BE2C (cell line): ENCODE data around the gene LIPC.

Experiments used
- DNase-seq: peaks from one replicate; pipeline ENCODE4 v3.0.0-alpha.2; 2020
- H3K27me3 ChIP-seq: fragments of 250-450 bp; sonication (Bioruptor Pico); 2 replicates; pipeline ENCODE4 v1.5.1; 2020; ENCODE audit warnings: mild to moderate bottlenecking
- H3K36me3 ChIP-seq: fragments of 250-450 bp; sonication (Bioruptor Pico); 2 replicates; pipeline ENCODE4 v1.5.1; 2020; ENCODE audit warnings: mild to moderate bottlenecking
- H3K4me1 ChIP-seq: fragments of 250-450 bp; sonication (Bioruptor Pico); 2 replicates; pipeline ENCODE4 v1.5.1; 2020
- H3K4me3 ChIP-seq: 2 replicates; pipeline ENCODE4 v1.5.1; 2011; ENCODE audit warnings: low read depth, low read length
- H3K9me3 ChIP-seq: fragments of 250-450 bp; sonication (Bioruptor Pico); 2 replicates; pipeline ENCODE4 v1.5.1; 2020
- TF ChIP-seq, protein P1 (sequence below): IDR thresholded peaks from 2 replicates; pipeline ENCODE4 v1.5.1; 2012; ENCODE audit warnings: mild to moderate bottlenecking, low read depth, low read length

Gene LIPC

DNA sequence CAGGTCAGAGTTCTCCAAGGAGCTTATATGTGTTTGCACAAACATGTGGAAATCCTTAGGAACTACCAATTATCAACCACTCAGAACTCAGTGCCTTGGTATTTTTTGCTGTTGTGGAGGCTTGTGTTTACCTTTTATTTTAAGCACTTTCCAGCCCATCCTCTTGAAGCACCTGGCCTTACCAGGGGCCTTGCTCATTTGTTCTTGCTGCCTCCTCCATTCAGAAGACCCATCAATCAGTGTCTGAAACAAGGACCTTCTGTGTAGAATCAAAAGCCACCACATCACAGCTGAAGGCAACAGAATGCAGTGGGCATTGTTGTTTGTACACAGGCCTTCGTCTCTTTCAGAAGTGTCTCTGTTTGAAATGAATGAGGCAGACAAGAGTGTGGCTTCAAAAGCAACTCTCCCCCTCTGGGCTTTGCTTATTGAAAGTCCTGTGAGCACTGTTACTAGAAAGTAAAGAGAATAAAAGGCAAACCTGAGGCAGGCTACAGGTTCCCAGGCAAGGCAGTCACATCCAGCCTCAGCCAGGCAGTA lies 24.5 kb upstream of the LIPC start:
- Histone ChIP-seq H3K36me3 (no peaks in the 10 kb centered on the region), H3K4me1 (no peaks in the 10 kb centered on the region), H3K27me3 (no peaks in the 10 kb centered on the region), H3K4me3 (no peak overlapping the region), H3K9me3 (no peaks in the 10 kb centered on the region)
- DNase-seq: no peak
- TF ChIP-seq, protein P1, sequence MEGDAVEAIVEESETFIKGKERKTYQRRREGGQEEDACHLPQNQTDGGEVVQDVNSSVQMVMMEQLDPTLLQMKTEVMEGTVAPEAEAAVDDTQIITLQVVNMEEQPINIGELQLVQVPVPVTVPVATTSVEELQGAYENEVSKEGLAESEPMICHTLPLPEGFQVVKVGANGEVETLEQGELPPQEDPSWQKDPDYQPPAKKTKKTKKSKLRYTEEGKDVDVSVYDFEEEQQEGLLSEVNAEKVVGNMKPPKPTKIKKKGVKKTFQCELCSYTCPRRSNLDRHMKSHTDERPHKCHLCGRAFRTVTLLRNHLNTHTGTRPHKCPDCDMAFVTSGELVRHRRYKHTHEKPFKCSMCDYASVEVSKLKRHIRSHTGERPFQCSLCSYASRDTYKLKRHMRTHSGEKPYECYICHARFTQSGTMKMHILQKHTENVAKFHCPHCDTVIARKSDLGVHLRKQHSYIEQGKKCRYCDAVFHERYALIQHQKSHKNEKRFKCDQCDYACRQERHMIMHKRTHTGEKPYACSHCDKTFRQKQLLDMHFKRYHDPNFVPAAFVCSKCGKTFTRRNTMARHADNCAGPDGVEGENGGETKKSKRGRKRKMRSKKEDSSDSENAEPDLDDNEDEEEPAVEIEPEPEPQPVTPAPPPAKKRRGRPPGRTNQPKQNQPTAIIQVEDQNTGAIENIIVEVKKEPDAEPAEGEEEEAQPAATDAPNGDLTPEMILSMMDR: no peak

DNA sequence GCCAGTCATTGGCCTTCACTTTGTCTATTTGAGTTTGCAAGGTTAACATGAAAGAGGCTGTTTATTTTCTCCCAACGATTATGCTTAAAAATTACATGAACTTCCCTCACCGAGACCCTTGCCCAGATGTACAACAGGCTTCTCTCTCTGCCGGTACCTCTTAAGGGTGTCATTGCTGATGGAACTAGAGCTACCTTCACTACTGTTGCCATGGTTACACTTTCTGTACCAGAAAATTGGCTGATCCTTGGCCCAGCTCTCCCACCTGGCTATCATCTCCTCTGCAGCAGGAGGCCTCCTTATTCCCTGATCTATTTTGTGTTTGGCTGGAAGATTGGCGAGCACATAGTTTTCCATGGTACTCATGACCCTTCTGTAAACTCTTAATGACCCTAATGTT lies 24.0 kb upstream of the LIPC start:
- Histone ChIP-seq H3K27me3 (no peaks in the 10 kb centered on the region), H3K36me3 (no peaks in the 10 kb centered on the region), H3K4me3 (no peak overlapping the region), H3K9me3 (no peaks in the 10 kb centered on the region), H3K4me1 (no peaks in the 10 kb centered on the region)
- DNase-seq: no peak
- TF ChIP-seq, protein P1: no peak

DNA sequence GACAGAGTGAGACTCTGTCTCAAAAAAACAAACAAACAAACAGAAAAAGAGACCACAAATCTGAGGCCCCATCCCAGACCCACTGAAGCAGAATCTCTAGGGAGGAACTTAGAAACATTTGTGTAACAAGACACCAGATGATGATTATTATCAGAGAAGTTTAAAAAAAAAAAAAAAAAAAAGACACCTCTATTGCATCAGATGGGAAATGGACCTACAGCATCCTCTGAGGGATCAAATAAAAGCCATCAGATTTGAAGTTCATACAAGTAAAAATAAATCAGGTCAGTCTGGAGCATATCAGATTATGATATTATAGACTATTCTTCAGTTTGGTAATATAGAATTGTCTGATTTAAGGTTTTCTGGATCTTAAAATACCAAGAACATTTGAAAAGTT lies 21.9 kb upstream of the LIPC start:
- Histone ChIP-seq H3K36me3 (no peaks in the 10 kb centered on the region), H3K4me3 (no peak overlapping the region), H3K27me3 (no peaks in the 10 kb centered on the region), H3K9me3 (no peaks in the 10 kb centered on the region), H3K4me1 (no peaks in the 10 kb centered on the region)
- no peak for DNase-seq
- TF ChIP-seq, protein P1: no peak

DNA sequence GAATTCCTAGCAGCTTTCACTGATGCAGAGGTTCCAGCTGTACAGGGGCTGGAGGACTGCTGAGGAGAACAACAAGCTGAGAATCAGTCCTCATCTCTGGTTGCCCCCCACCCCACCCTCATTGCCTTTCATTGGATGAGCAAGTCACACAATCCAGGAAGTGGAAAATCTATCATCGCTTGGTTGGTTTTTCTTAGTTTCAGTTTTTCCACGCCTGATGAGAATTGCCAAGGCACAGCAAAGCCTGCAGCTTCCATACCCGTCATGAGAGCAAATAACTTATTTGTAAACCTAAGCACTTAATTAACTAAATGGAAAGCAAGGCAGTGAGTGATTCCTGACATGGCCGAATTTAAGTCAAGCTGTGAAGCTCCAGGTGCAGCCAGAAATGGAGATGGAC lies 21.4 kb upstream of the LIPC start:
- no peaks in the 10 kb centered on the region for H3K36me3 ChIP-seq
- no peaks in the 10 kb centered on the region for H3K4me1 ChIP-seq
- no peaks in the 10 kb centered on the region for H3K27me3 ChIP-seq
- no peak overlapping the region for H3K4me3 ChIP-seq
- no peak for DNase-seq
- no peaks in the 10 kb centered on the region for H3K9me3 ChIP-seq
- TF ChIP-seq, protein P1: no peak

DNA sequence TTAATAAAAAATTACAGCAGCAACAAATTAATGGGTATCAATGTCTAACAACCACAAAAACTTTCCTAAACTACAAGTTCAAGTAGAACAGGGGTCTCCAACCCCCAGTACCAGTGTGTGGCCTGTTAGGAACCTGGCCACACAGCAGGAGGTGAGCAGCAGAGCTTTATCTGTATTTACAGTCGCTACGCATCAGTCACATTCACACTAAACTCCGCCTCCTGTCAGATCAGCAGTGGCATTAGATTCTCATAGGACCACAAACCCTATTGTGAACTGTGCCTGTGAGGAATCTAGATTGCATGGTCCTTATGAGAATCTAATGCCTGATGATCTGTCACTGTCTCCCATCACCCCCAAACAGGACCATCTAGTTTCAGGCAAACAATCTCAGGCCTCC lies 18.5 kb upstream of the LIPC start:
- Histone ChIP-seq H3K4me1 (no peaks in the 10 kb centered on the region), H3K27me3 (no peaks in the 10 kb centered on the region), H3K36me3 (no peaks in the 10 kb centered on the region), H3K9me3 (no peaks in the 10 kb centered on the region), H3K4me3 (no peak overlapping the region)
- no peak for DNase-seq
- TF ChIP-seq, protein P1: no peak

DNA sequence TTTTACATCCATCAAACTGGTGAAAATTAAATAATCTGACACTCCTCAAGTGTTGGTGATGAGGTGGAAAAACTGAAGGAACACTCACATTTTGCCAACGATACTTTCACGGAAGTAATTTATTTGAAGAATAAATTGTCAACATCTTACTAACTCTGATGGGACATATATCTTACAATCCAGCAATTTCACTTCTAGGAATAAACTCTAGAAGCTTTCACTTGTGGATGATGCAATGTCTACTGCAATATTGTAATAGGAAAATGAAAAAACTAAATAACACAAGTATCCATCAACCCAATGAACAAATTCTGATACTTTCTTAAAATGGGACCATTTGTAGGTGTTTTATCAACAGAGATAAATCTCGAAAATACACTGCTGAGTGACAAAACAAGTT lies 16.2 kb upstream of the LIPC start:
- Histone ChIP-seq H3K36me3 (no peaks in the 10 kb centered on the region), H3K4me3 (no peak overlapping the region), H3K27me3 (no peaks in the 10 kb centered on the region), H3K4me1 (no peaks in the 10 kb centered on the region), H3K9me3 (no peaks in the 10 kb centered on the region)
- TF ChIP-seq, protein P1: no peak
- DNase-seq: no peak
